ENCODE results near the gene LARGE2. TPM values are rescaled to one million over a fixed set of nuclear protein-coding genes. Genes with fewer than 3 reads are reported as not detected.

Gene LARGE2
- total RNA-seq, 4 donors from 2014 or later: 0.55 to 1.3 (median 0.60) TPM; not detected in 1

- no peaks in the 10 kb centered on the region for H3K36me3 ChIP-seq
- no peak for DNase-seq
- in situ Hi-C loops (cut with MboI; ENCODE audit: low pct_ligation_motif_present in 1 of 4, low pct_unique_long_range_greater_than_20kb in 1 of 4, low sequenced_read_pairs in 3 of 4) (no loop called here), intact Hi-C loops (cut with DNase I; ENCODE audit: low total_unique reads) (no loop called here)
- H3K27me3 ChIP-seq: no peaks in the 10 kb centered on the region
- no peak for TF ChIP-seq POLR2AphosphoS5 (IDR thresholded peaks at IDR 0.05)
- H3K27ac ChIP-seq: no peak overlapping the region
- H3K9me3 ChIP-seq: no peaks in the 10 kb centered on the region
- WGBS, 2 donors (ENCODE audit: low coverage in 1 of 2): 84 to 91% methylated on average over 5 to 7 of the region's 7 CpGs
- no peaks in the 10 kb centered on the region for H3K4me1 ChIP-seq
- no peak overlapping the region for H3K4me3 ChIP-seq
Observed at GRCh38 chr11:45961751-45962240, 39.3 kb downstream of the LARGE2 start.

DNA sequence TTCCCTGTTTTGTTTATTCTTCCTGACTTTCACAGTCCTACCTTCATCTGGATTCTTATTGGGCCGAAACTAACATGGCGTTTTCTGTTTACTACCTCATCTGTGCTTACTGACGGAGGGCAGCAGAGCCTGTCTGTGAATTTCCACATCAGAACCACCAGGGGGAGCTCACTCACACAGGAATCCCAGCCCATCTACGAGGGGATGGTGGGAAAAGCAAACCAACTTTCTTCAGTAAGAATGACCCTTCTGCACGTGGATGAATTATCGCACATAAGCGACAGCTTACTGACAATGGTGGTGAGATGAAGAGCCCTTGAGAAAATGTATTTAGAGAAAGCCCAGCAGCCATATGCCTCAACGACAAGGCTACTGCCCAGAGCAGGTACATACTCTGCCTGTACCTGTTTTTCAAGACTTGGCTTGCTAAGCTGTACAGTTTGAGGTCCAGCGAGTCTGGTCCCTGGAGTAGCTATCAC is 42.5 kb downstream of the LARGE2 start:
- Histone ChIP-seq H3K9me3 (no peaks in the 10 kb centered on the region), H3K27me3 (no peaks in the 10 kb centered on the region), H3K4me1 (no peaks in the 10 kb centered on the region), H3K4me3 (no peak overlapping the region), H3K36me3 (peaks cover 0 to 8% (median 4%) of the 10 kb centered on the region in 4 donors), H3K27ac (peak overlapping the region in 1 of 4 donors; percentile 31)
- in situ Hi-C loops (cut with MboI; ENCODE audit: low pct_ligation_motif_present in 1 of 4, low pct_unique_long_range_greater_than_20kb in 1 of 4, low sequenced_read_pairs in 3 of 4): no loop called here
- intact Hi-C loops (cut with DNase I; ENCODE audit: low total_unique reads): loop anchor here (2.0 kb wide), 1 partner anchor 42 kb away; no protein-coding TSS in a partner anchor
- peak; percentile 48 for DNase-seq
- WGBS, 2 donors (ENCODE audit: low coverage in 1 of 2): 0 to 20% methylated on average over 5 to 9 of the region's 9 CpGs
- TF ChIP-seq, protein P1, sequence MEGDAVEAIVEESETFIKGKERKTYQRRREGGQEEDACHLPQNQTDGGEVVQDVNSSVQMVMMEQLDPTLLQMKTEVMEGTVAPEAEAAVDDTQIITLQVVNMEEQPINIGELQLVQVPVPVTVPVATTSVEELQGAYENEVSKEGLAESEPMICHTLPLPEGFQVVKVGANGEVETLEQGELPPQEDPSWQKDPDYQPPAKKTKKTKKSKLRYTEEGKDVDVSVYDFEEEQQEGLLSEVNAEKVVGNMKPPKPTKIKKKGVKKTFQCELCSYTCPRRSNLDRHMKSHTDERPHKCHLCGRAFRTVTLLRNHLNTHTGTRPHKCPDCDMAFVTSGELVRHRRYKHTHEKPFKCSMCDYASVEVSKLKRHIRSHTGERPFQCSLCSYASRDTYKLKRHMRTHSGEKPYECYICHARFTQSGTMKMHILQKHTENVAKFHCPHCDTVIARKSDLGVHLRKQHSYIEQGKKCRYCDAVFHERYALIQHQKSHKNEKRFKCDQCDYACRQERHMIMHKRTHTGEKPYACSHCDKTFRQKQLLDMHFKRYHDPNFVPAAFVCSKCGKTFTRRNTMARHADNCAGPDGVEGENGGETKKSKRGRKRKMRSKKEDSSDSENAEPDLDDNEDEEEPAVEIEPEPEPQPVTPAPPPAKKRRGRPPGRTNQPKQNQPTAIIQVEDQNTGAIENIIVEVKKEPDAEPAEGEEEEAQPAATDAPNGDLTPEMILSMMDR (IDR thresholded peaks at IDR 0.05): peak; percentile 82 to 91 (median 85)
- no peak for TF ChIP-seq EP300 (IDR thresholded peaks at IDR 0.05; ENCODE audit: low read depth)

DNA sequence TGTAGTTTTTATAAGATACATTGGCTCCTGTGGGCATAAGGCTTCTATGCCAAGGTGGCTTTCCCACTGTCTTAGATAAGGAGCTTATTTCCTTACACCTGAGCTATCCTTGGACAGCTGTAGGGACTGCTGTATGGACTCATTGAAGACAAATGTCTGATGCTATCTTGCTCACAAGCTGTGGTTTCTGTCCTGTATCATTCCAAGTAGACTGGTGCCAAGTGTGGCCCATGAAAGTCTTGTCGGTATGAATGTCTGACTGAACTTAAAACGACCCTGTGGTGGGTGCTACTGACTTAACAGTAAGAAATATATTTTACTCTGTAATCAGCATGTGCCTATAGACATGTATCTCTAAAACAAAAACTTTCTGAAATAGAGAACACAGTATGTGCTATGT is 45.0 kb downstream of the LARGE2 start:
- H3K4me1 ChIP-seq: no peaks in the 10 kb centered on the region
- DNase-seq: no peak
- intact Hi-C loops (cut with DNase I; ENCODE audit: low total_unique reads): no loop called here
- no peaks in the 10 kb centered on the region for H3K27me3 ChIP-seq
- in situ Hi-C loops (cut with MboI; ENCODE audit: low pct_ligation_motif_present in 1 of 4, low pct_unique_long_range_greater_than_20kb in 1 of 4, low sequenced_read_pairs in 3 of 4): no loop called here
- peaks cover 0 to 20% (median 5%) of the 10 kb centered on the region in 4 donors for H3K36me3 ChIP-seq
- H3K4me3 ChIP-seq: no peak overlapping the region
- no peaks in the 10 kb centered on the region for H3K9me3 ChIP-seq
- 60 to 77% methylated on average over 1 to 2 of the region's 2 CpGs for WGBS, 2 donors (ENCODE audit: low coverage in 1 of 2)
- H3K27ac ChIP-seq: no peak overlapping the region
- TF ChIP-seq, protein P1 (IDR thresholded peaks at IDR 0.05): no peak
- TF ChIP-seq POLR2AphosphoS5 (IDR thresholded peaks at IDR 0.05) (no peak), EP300 (IDR thresholded peaks at IDR 0.05; ENCODE audit: low read depth) (no peak), POLR2A (IDR thresholded peaks at IDR 0.05) (no peak)

GRCh38 chr11:45968901-45969300 is 46.4 kb downstream of the LARGE2 start:
- no peak overlapping the region for H3K4me3 ChIP-seq
- H3K27ac ChIP-seq: no peak overlapping the region
- H3K36me3 ChIP-seq: peaks cover 0 to 20% (median 5%) of the 10 kb centered on the region in 4 donors
- H3K27me3 ChIP-seq: no peaks in the 10 kb centered on the region
- intact Hi-C loops (cut with DNase I; ENCODE audit: low total_unique reads): no loop called here
- WGBS, 2 donors (ENCODE audit: low coverage in 1 of 2): 100% methylated on average over 2 of the region's 2 CpGs
- no peaks in the 10 kb centered on the region for H3K4me1 ChIP-seq
- H3K9me3 ChIP-seq: no peaks in the 10 kb centered on the region
- no peak for DNase-seq
- in situ Hi-C loops (cut with MboI; ENCODE audit: low pct_ligation_motif_present in 1 of 4, low pct_unique_long_range_greater_than_20kb in 1 of 4, low sequenced_read_pairs in 3 of 4): no loop called here
- TF ChIP-seq POLR2AphosphoS5 (IDR thresholded peaks at IDR 0.05): no peak
- TF ChIP-seq, protein P1 (IDR thresholded peaks at IDR 0.05): no peak
- TF ChIP-seq POLR2A (IDR thresholded peaks at IDR 0.05): no peak
- TF ChIP-seq EP300 (IDR thresholded peaks at IDR 0.05; ENCODE audit: low read depth): no peak

- Histone ChIP-seq H3K36me3 (peaks cover 0 to 24% (median 5%) of the 10 kb centered on the region in 4 donors), H3K4me1 (no peaks in the 10 kb centered on the region), H3K27me3 (no peaks in the 10 kb centered on the region), H3K4me3 (no peak overlapping the region), H3K27ac (no peak overlapping the region), H3K9me3 (no peaks in the 10 kb centered on the region)
- DNase-seq: no peak
- 91 to 98% methylated on average over 4 of the region's 4 CpGs for WGBS, 2 donors (ENCODE audit: low coverage in 1 of 2)
- intact Hi-C loops (cut with DNase I; ENCODE audit: low total_unique reads): no loop called here
- TF ChIP-seq, protein P1 (IDR thresholded peaks at IDR 0.05): no peak
- TF ChIP-seq EP300 (IDR thresholded peaks at IDR 0.05; ENCODE audit: low read depth) (no peak), POLR2AphosphoS5 (IDR thresholded peaks at IDR 0.05) (no peak), POLR2A (IDR thresholded peaks at IDR 0.05) (no peak)
- in situ Hi-C loops (cut with MboI; ENCODE audit: low pct_ligation_motif_present in 1 of 4, low pct_unique_long_range_greater_than_20kb in 1 of 4, low sequenced_read_pairs in 3 of 4): no loop called here
Observed at GRCh38 chr11:45973601-45974000, 51.1 kb downstream of the LARGE2 start.

Data from transverse colon (tissue), 4 donors.